MCF 10A (cell line): ENCODE measurements around the gene S100Z. TPM values are rescaled to one million over a fixed set of nuclear protein-coding genes. Genes with fewer than 3 reads are reported as not detected.

ENCODE experiments used
- BruUV-seq: library from RNA; stranded (reverse); fragments of 400-500 nt; replicated peaks from 2 replicates; lab custom pipeline; 2021; lab: Mats Ljungman, UMichigan
- CTCF ChIA-PET: fragments of 300-600 bp; sonication (Branson Sonifier 250); formaldehyde crosslinking; extraction: SDS; loops from one replicate; lab custom pipeline; 2021; ENCODE audit warnings: antibody characterized with exemption, inconsistent platforms; lab: Yijun Ruan, JAX
- POLR2A ChIA-PET: fragments of 300-600, 350-650 bp; sonication (Branson Sonifier 250); formaldehyde crosslinking; extraction: SDS; loops from one replicate; lab custom pipeline; 2020; ENCODE audit warnings: antibody characterized with exemption, inconsistent platforms; lab: Yijun Ruan, JAX
- DNase-seq: peaks from one replicate; pipeline ENCODE4 v3.0.0-alpha.2; 2018; ENCODE audit not compliant: unreplicated experiment
- H3K27ac Mint-ChIP-seq: one replicate; pipeline ENCODE4 v1.8.0; 2022; ENCODE audit warnings: mild to moderate bottlenecking, low read depth, mixed read lengths; ENCODE audit not compliant: unreplicated experiment
- H3K27me3 Mint-ChIP-seq: one replicate; pipeline ENCODE4 v1.8.0; 2022; ENCODE audit warnings: mixed read lengths; ENCODE audit not compliant: insufficient read depth, unreplicated experiment
- H3K36me3 Mint-ChIP-seq: one replicate; pipeline ENCODE4 v1.8.0; 2022; ENCODE audit warnings: mild to moderate bottlenecking, moderate library complexity, mixed read lengths; ENCODE audit not compliant: insufficient read depth, unreplicated experiment
- H3K4me1 Mint-ChIP-seq: one replicate; pipeline ENCODE4 v1.8.0; 2022; ENCODE audit warnings: mixed read lengths; ENCODE audit not compliant: insufficient read depth, unreplicated experiment
- H3K4me3 Mint-ChIP-seq: one replicate; pipeline ENCODE4 v1.8.0; 2022; ENCODE audit warnings: mild to moderate bottlenecking, moderate library complexity, mixed read lengths; ENCODE audit not compliant: unreplicated experiment
- H3K9me3 Mint-ChIP-seq: one replicate; pipeline ENCODE4 v1.8.0; 2022; ENCODE audit warnings: mixed read lengths; ENCODE audit not compliant: unreplicated experiment
- CTCF ChIP-seq: fragments of 200-600 bp; IDR thresholded peaks from one replicate; pipeline ENCODE4 v1.8.0; 2022; ENCODE audit warnings: antibody characterized with exemption, mild to moderate bottlenecking; ENCODE audit not compliant: unreplicated experiment
- intact Hi-C: fragments of 100-400 bp; cut with micrococcal nuclease; formaldehyde crosslinking; loops from 2 replicates; pipeline ENCODE4 v1.14.1; 2022
- total RNA-seq: library from RNA; stranded (reverse); gene quantifications from 2 replicates; pipeline ENCODE4 v1.2.3, GENCODE V29; 2022

Gene S100Z
- total RNA-seq, 1 experiment from 2014 or later = not detected

DNA sequence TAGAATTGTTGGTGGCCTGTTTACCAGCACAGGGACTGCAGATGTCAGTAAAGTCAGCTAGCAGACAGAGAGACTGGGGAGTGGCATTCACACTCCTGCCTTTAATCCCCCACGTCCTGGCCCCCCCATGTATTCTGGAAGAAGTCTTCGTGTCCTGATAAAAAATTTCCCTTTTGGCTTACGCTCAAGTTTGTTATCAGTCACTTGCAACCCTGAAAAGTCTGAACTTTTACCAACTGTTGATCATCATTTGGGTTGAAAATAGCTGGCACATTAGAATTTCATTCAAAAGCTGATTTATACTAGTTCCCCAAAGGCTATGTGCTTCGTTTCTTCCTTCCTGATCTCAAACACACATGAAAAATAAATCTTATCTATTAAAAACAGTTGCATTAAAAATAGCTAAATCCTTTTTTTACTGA, 97.3 kb downstream of the S100Z start:
- DNase-seq = no peak
- Mint-ChIP-seq H3K36me3 (no peaks in the 10 kb centered on the region), H3K4me3 (no peak overlapping the region), H3K4me1 (peaks cover 7% of the 10 kb centered on the region), H3K27ac (no peak overlapping the region), H3K9me3 (no peaks in the 10 kb centered on the region), H3K27me3 (no peaks in the 10 kb centered on the region)
- POLR2A ChIA-PET = no interaction called here
- BruUV-seq = no TSS peak
- intact Hi-C loops = no loop called here
- CTCF ChIA-PET = interaction anchor here (0.6 kb wide), 2 partner anchors 67 to 78 kb away, joined by 4 read pairs; no protein-coding TSS in a partner anchor
- no peak for TF ChIP-seq CTCF

- H3K36me3 Mint-ChIP-seq = no peaks in the 10 kb centered on the region
- no peak within 1 kb of the TSS for H3K27ac Mint-ChIP-seq
- intact Hi-C loops = no loop called here
- TF ChIP-seq CTCF = no peak
- no peaks in the 10 kb centered on the region for H3K4me1 Mint-ChIP-seq
- POLR2A ChIA-PET = no interaction called here
- no peaks in the 10 kb centered on the region for H3K27me3 Mint-ChIP-seq
- H3K4me3 Mint-ChIP-seq = no peak within 1 kb of the TSS
- no peaks in the 10 kb centered on the region for H3K9me3 Mint-ChIP-seq
- no TSS peak for BruUV-seq
- CTCF ChIA-PET = interaction anchor here (0.6 kb wide), 1 partner anchor 87 kb away, joined by 3 read pairs; no protein-coding TSS in a partner anchor
- no peak for DNase-seq
Measured at GRCh38 chr5:76952795-76953536, 103.2 kb downstream of the S100Z start, which contains the start of gene CRHBP. Gene CRHBP (plus strand): TSS chr5:76953045. CDS start chr5:76953135, 90 bp downstream.

GRCh38 chr5:76953551-76954382, 104.0 kb downstream of the S100Z start:
- Mint-ChIP-seq H3K27ac (no peak overlapping the region), H3K4me1 (peaks cover under 1% of the 10 kb centered on the region), H3K36me3 (no peaks in the 10 kb centered on the region), H3K9me3 (no peaks in the 10 kb centered on the region), H3K27me3 (no peaks in the 10 kb centered on the region), H3K4me3 (no peak overlapping the region)
- BruUV-seq = no TSS peak
- ChIA-PET POLR2A (no interaction called here), CTCF (no interaction called here)
- no peak for TF ChIP-seq CTCF
- intact Hi-C loops = no loop called here
- no peak for DNase-seq

- Mint-ChIP-seq H3K9me3 (no peaks in the 10 kb centered on the region), H3K27ac (no peak overlapping the region), H3K4me1 (peaks cover 7% of the 10 kb centered on the region), H3K4me3 (no peak overlapping the region), H3K27me3 (no peaks in the 10 kb centered on the region), H3K36me3 (no peaks in the 10 kb centered on the region)
- DNase-seq = no peak
- intact Hi-C loops = no loop called here
- TF ChIP-seq CTCF = no peak
- BruUV-seq = no TSS peak
- ChIA-PET CTCF (no interaction called here), POLR2A (no interaction called here)
Measured at GRCh38 chr5:76954383-76954763, 104.6 kb downstream of the S100Z start.
